ENCODE data around the gene KCNA1.

Gene KCNA1

GRCh38 chr12:4960547-4960946, 50.8 kb downstream of the KCNA1 start:
- DNase-seq (ENCODE audit: low spot score), result no peak

GRCh38 chr12:4961311-4961710, 51.6 kb downstream of the KCNA1 start:
- no peak for DNase-seq (ENCODE audit: low spot score)

GRCh38 chr12:4962539-4963486, 53.1 kb downstream of the KCNA1 start:
- no peak for DNase-seq (ENCODE audit: low spot score)
